Right renal cortex interstitium (tissue), 3 donors: ENCODE data around the gene RAB37. TPM values are rescaled to one million over a fixed set of nuclear protein-coding genes. Genes with fewer than 3 reads are reported as not detected.
A peak's percentile ranks its signal among the peaks of the same experiment; 100 is the strongest.

Source experiments
- DNase-seq, 3 donors: peaks; one replicate each; pipeline ENCODE4 v3.0.0-alpha.2; 2013; ENCODE audit warnings: low read depth in 3 of 3, low spot score in 2 of 3
- polyA plus RNA-seq, 3 donors: library from polyadenylated mRNA; unstranded; fragments of 120-200 nt; gene quantifications; one replicate each; pipeline ENCODE4 v1.2.1, GENCODE V29; 2013; ENCODE audit not compliant: insufficient read length in 3 of 3

Gene RAB37
- polyA plus RNA-seq, 3 donors = 4.8 to 5.7 (median 5.6) TPM

GRCh38 chr17:74760404-74761105 is 23.5 kb downstream of the RAB37 start:
- DNase-seq = no peak

GRCh38 chr17:74761419-74761818 is 24.4 kb downstream of the RAB37 start:
- DNase-seq = no peak

- DNase-seq = no peak
Observed at GRCh38 chr17:74761931-74762330, 24.9 kb downstream of the RAB37 start.

GRCh38 chr17:74763565-74764387 is 26.7 kb downstream of the RAB37 start:
- DNase-seq = peak in 1 of 3 donors; percentile 68

- DNase-seq = no peak
Observed at GRCh38 chr17:74764751-74765286, 27.8 kb downstream of the RAB37 start.

GRCh38 chr17:74766413-74766812 is 29.4 kb downstream of the RAB37 start:
- DNase-seq = no peak

- DNase-seq = no peak
Observed at GRCh38 chr17:74767111-74767516, 30.1 kb downstream of the RAB37 start.

- no peak for DNase-seq
Observed at GRCh38 chr17:74768069-74768762, 31.2 kb downstream of the RAB37 start.

GRCh38 chr17:74768763-74769114 is 31.7 kb downstream of the RAB37 start:
- no peak for DNase-seq

GRCh38 chr17:74769266-74769855 is 32.3 kb downstream of the RAB37 start:
- DNase-seq = no peak

- no peak for DNase-seq
Observed at GRCh38 chr17:74769856-74770497, 32.9 kb downstream of the RAB37 start.

- no peak for DNase-seq
Observed at GRCh38 chr17:74770498-74771318, 33.7 kb downstream of the RAB37 start.

GRCh38 chr17:74771319-74771914 is 34.4 kb downstream of the RAB37 start:
- no peak for DNase-seq

GRCh38 chr17:74772053-74772452 is 35.0 kb downstream of the RAB37 start:
- DNase-seq = no peak

- DNase-seq = no peak
Observed at GRCh38 chr17:74773414-74773813, 36.4 kb downstream of the RAB37 start.

- no peak for DNase-seq
Observed at GRCh38 chr17:74773871-74774286, 36.8 kb downstream of the RAB37 start.

- DNase-seq = no peak
Observed at GRCh38 chr17:74775409-74776043, 38.5 kb downstream of the RAB37 start.
